Measurements from ENCODE around the gene PLCXD1.
"Not testable (repeated sequence)": the region's sequence is repeated elsewhere in the genome, so short reads cannot be mapped to it uniquely, and the experiment has no call there.

Gene PLCXD1

GRCh38 chrX:264006-264405 is 17.2 kb upstream of the PLCXD1 start:
- DNase-seq: not testable (repeated sequence)

GRCh38 chrX:264634-265455 is 16.3 kb upstream of the PLCXD1 start:
- no peak for DNase-seq

- DNase-seq: no peak
These were observed 15.7 kb upstream of the PLCXD1 start for GRCh38 chrX:265502-265901.

- no peak for DNase-seq
These were observed 13.4 kb upstream of the PLCXD1 start for GRCh38 chrX:267771-268261.

- no peak for DNase-seq
These were observed 10.3 kb upstream of the PLCXD1 start for GRCh38 chrX:270848-271367.

- DNase-seq: no peak
These were observed 6.2 kb upstream of the PLCXD1 start for GRCh38 chrX:274904-275475.

- no peak for DNase-seq
These were observed 5.7 kb upstream of the PLCXD1 start for GRCh38 chrX:275476-275966.

GRCh38 chrX:275967-276580 is 5.1 kb upstream of the PLCXD1 start:
- peak; percentile 23 for DNase-seq

- no peak for DNase-seq
These were observed 4.5 kb upstream of the PLCXD1 start for GRCh38 chrX:276581-277201.

GRCh38 chrX:279757-280604 is 1.2 kb upstream of the PLCXD1 start:
- not testable (repeated sequence) for DNase-seq

GRCh38 chrX:280722-281121 is 459 bp upstream of the PLCXD1 start:
- DNase-seq: not testable (repeated sequence)

- not testable (repeated sequence) for DNase-seq
These were observed 960 bp downstream of the PLCXD1 start for GRCh38 chrX:282000-282681.

GRCh38 chrX:283115-283845 is 2.1 kb downstream of the PLCXD1 start:
- DNase-seq: peak; percentile 95

- no peak for DNase-seq
These were observed 4.0 kb downstream of the PLCXD1 start for GRCh38 chrX:285076-285677.

- no peak for DNase-seq
These were observed 6.5 kb downstream of the PLCXD1 start for GRCh38 chrX:287670-288069.

- no peak for DNase-seq
These were observed 7.4 kb downstream of the PLCXD1 start for GRCh38 chrX:288561-288991.

GRCh38 chrX:290476-291166 is 9.4 kb downstream of the PLCXD1 start:
- DNase-seq: no peak

GRCh38 chrX:291411-291901 is 10.3 kb downstream of the PLCXD1 start:
- no peak for DNase-seq

Data from activated CD4-positive, alpha-beta T cell treated with anti-CD3 and anti-CD28 coated beads, Interleukin-2, Interleukin-6, amounts not matched to agents 100 ng/mL and 50 ng/mL, durations not matched to agents 16 hours and 8 hours (primary cell).